ENCODE measurements around the gene PSMD9.
"Not testable (repeated sequence)": the region's sequence is repeated elsewhere in the genome, so short reads cannot be mapped to it uniquely, and the experiment has no call there.

The PSMD9 gene

DNA sequence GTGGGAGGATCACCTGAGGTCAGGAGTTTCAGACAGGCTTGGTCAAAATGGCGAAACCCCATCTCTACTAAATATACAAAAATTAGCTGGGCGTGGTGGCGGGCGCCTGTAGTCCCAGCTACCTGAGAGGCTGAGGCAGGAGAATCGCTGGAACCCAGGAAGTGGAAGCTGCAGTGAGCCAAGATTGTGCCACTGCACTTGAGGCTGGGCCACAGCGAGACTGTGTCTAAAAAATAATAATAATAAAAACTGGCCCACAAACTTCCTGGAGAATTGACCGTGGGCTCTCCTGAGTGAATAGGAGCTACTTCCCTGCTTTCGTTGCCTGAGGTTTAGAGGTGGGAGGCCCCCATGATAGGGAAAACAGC is 12.5 kb upstream of the PSMD9 start:
- H3K4me3 ChIP-seq (ENCODE audit: low read length); H3K27ac ChIP-seq (ENCODE audit: low read length); H3K27me3 ChIP-seq (ENCODE audit: control insufficient read depth, insufficient read depth, low read length); H3K9me3 ChIP-seq (ENCODE audit: control insufficient read depth, low read depth, low read length); H3K9ac ChIP-seq (ENCODE audit: low read length); H3K4me1 ChIP-seq (ENCODE audit: control insufficient read depth, low read depth, low read length); H3K36me3 ChIP-seq (ENCODE audit: control insufficient read depth, low read depth, low read length): not testable (repeated sequence)

DNA sequence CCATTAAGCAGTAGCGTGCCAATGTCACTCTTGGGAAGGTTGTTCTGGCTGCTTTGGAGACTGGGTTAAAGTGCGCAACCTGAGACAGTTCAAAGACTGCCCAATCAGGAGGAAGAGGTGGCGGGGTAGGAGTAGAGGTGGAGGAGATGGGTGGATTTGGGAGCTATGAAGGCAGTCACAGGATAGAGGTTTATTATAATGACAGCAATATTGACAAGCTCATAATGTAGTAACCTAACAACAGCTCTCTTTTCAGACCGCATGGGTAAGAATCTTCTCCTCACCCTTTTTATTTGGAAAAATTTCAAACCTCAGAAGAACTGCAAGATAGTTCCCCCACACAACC is 5.3 kb upstream of the PSMD9 start:
- H3K4me1 ChIP-seq (ENCODE audit: control insufficient read depth, low read depth, low read length): peaks cover 3% of the 10 kb centered on the region
- peaks cover 10% of the 10 kb centered on the region for H3K27me3 ChIP-seq (ENCODE audit: control insufficient read depth, insufficient read depth, low read length)
- H3K36me3 ChIP-seq (ENCODE audit: control insufficient read depth, low read depth, low read length): no peaks in the 10 kb centered on the region
- H3K9me3 ChIP-seq (ENCODE audit: control insufficient read depth, low read depth, low read length): no peaks in the 10 kb centered on the region
- no peak overlapping the region for H3K9ac ChIP-seq (ENCODE audit: low read length)
- H3K27ac ChIP-seq (ENCODE audit: low read length): no peak overlapping the region
- H3K4me3 ChIP-seq (ENCODE audit: low read length): no peak overlapping the region

DNA sequence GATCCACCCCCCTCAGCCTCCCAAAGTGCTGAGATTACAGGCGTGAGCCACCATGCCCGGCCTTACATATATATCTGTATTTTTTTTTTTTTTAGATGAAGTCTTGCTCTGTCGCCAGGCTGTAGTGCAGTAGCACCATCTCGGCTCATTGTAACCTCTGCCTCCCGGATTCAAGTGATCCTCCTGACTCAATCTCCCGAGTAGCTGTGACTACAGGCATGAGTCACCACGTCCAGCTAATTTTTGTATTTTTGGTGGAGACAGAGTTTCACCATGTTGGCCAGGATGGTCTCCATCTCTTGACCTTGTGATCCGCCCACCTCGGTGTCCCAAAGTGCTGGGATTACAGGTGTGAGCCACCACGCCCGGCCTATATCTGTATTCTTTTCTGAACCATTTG is 3.5 kb upstream of the PSMD9 start:
- H3K27me3 ChIP-seq (ENCODE audit: control insufficient read depth, insufficient read depth, low read length); H3K36me3 ChIP-seq (ENCODE audit: control insufficient read depth, low read depth, low read length); H3K4me3 ChIP-seq (ENCODE audit: low read length); H3K27ac ChIP-seq (ENCODE audit: low read length); H3K9ac ChIP-seq (ENCODE audit: low read length); H3K9me3 ChIP-seq (ENCODE audit: control insufficient read depth, low read depth, low read length); H3K4me1 ChIP-seq (ENCODE audit: control insufficient read depth, low read depth, low read length): not testable (repeated sequence)

DNA sequence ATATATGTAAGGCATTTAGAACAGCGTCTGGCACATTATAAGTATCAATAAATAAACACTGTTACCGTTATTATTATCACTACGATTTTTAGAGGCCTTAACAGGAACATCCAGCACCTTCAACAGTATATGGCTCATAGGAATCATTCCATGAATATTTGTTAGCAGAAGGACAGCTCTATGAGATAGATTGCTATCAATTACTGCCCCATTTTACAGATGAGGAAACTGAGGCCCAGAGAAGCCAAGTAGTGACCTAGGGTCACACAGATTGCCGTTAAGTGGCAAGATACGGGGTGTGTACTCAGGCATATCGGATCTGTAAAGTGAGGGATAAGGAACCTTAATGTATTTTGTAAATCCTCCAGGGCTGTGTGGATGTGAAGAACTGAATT is 510 bp upstream of the PSMD9 start:
- Histone ChIP-seq H3K9me3 (ENCODE audit: control insufficient read depth, low read depth, low read length) (no peaks in the 10 kb centered on the region), H3K36me3 (ENCODE audit: control insufficient read depth, low read depth, low read length) (no peaks in the 10 kb centered on the region), H3K9ac (ENCODE audit: low read length) (no peak overlapping the region), H3K27ac (ENCODE audit: low read length) (no peak overlapping the region), H3K27me3 (ENCODE audit: control insufficient read depth, insufficient read depth, low read length) (peaks cover 10% of the 10 kb centered on the region), H3K4me3 (ENCODE audit: low read length) (peak overlapping the region; percentile 74), H3K4me1 (ENCODE audit: control insufficient read depth, low read depth, low read length) (peaks cover 3% of the 10 kb centered on the region)

DNA sequence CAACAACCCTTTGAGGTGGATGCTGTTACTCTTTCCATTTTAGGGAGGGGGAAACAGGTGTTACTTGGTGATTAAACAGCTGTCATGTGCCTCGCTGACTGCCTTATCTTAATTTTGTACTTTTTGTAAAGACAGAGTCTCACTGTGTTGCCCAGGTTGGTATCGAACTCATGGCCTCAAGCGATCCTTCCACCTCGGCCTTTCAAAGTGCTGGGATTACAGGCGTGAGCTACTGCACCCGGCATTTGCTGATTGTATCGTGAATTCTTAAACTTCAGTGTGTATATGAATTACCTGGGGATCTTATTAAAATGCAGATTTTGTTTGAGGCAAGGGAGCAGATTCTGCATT is 659 bp downstream of the PSMD9 start:
- no peaks in the 10 kb centered on the region for H3K4me1 ChIP-seq (ENCODE audit: control insufficient read depth, low read depth, low read length)
- peak overlapping the region; percentile 74 for H3K4me3 ChIP-seq (ENCODE audit: low read length)
- no peak overlapping the region for H3K27ac ChIP-seq (ENCODE audit: low read length)
- no peaks in the 10 kb centered on the region for H3K9me3 ChIP-seq (ENCODE audit: control insufficient read depth, low read depth, low read length)
- no peaks in the 10 kb centered on the region for H3K36me3 ChIP-seq (ENCODE audit: control insufficient read depth, low read depth, low read length)
- H3K27me3 ChIP-seq (ENCODE audit: control insufficient read depth, insufficient read depth, low read length): peaks cover 10% of the 10 kb centered on the region
- H3K9ac ChIP-seq (ENCODE audit: low read length): peak overlapping the region; percentile 45

DNA sequence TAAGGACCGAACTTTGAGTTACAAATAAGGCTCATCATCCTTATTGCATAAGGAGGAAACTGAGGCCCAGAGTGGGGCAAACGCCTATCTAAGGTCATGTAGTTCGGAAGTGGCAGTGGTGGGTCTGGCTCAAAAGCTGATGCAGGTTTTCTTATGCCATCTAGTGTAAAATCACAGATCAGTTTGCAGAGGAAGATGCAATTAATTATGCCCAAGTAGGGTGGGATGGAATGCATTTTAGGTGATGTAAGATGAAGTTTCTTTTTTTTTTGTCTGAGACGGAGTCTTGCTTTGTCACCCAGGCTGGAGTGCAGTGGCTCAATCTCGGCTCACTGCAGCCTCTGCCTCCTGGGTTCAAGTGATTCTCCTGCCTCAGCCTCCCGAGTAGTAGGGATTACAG is 1.1 kb downstream of the PSMD9 start:
- not testable (repeated sequence) for H3K4me1 ChIP-seq (ENCODE audit: control insufficient read depth, low read depth, low read length); H3K27ac ChIP-seq (ENCODE audit: low read length); H3K27me3 ChIP-seq (ENCODE audit: control insufficient read depth, insufficient read depth, low read length); H3K9me3 ChIP-seq (ENCODE audit: control insufficient read depth, low read depth, low read length); H3K36me3 ChIP-seq (ENCODE audit: control insufficient read depth, low read depth, low read length)
- Histone ChIP-seq H3K9ac (ENCODE audit: low read length) (peak overlapping the region; percentile 45), H3K4me3 (ENCODE audit: low read length) (peak overlapping the region; percentile 74)

DNA sequence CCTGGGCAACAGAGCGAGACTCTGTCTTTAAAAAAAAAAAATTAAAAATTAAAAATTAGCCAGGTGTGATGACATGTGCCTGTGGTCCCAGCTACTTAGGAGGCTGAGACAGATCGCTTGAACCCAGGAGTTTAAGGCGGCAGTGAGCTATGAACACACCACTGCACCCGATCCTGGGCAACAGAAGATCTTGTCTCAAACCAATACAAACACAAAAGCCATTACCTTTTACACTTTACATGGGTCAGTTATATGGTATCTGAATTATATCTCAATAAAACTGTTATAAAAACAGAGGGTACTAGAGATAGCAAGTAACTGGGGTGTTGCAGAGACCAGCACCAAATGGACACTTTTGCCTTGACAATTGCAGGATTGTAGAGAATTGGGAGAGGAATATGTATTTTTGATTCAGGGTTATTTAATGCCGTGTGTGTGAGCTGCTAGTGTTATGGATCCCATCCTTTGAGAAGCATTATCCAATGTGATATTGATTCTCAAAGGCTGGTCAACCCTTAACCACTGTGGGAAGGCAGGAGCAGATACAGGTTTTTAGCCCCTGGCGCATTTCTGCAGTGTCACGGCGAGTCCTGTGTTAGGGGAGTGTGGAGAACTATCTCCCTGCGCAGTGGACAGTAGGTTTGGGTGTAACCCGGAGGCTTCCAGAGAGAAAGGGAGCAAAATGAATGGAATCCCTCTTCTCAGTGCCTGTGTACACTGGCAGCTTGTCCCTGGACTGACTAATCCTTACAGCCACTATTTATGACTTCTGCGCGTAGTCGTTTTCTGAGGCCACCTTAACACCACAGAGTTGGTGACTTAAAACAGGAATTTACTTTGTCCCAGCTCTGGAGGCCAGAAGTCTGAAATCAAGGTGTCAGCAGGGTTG is 4.3 kb downstream of the PSMD9 start:
- Histone ChIP-seq H3K4me3 (ENCODE audit: low read length) (no peak overlapping the region), H3K27ac (ENCODE audit: low read length) (no peak overlapping the region), H3K4me1 (ENCODE audit: control insufficient read depth, low read depth, low read length) (no peaks in the 10 kb centered on the region), H3K9ac (ENCODE audit: low read length) (no peak overlapping the region), H3K27me3 (ENCODE audit: control insufficient read depth, insufficient read depth, low read length) (peaks cover 2% of the 10 kb centered on the region), H3K36me3 (ENCODE audit: control insufficient read depth, low read depth, low read length) (peaks cover 4% of the 10 kb centered on the region), H3K9me3 (ENCODE audit: control insufficient read depth, low read depth, low read length) (no peaks in the 10 kb centered on the region)

DNA sequence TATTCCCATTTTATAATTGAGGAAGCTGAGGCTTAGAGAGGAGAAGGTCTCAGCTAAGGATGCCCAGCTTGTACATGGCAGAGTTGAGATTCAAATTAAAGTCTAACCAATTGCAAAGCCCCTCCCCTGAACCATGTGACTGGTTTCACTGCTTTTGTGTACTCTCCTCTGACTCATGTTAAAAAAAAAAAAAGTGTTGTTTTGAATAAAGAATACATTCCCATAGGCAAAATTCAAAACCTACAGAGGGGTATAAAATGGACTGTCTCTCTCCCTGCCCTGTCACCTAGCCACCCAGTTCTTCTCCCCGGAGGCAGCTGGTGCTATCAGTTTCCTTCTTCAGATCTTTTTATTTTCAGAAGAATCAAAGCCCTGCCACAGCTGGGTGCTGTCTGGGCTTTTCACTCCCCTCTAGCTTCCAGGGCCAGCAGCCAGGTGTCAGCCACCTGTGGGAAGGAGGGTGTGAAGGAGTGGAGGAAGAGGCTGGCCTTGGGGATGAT is 5.4 kb downstream of the PSMD9 start:
- Histone ChIP-seq H3K4me3 (ENCODE audit: low read length) (no peak overlapping the region), H3K4me1 (ENCODE audit: control insufficient read depth, low read depth, low read length) (no peaks in the 10 kb centered on the region), H3K9ac (ENCODE audit: low read length) (no peak overlapping the region), H3K9me3 (ENCODE audit: control insufficient read depth, low read depth, low read length) (no peaks in the 10 kb centered on the region), H3K36me3 (ENCODE audit: control insufficient read depth, low read depth, low read length) (peaks cover 4% of the 10 kb centered on the region), H3K27ac (ENCODE audit: low read length) (no peak overlapping the region), H3K27me3 (ENCODE audit: control insufficient read depth, insufficient read depth, low read length) (no peaks in the 10 kb centered on the region)

DNA sequence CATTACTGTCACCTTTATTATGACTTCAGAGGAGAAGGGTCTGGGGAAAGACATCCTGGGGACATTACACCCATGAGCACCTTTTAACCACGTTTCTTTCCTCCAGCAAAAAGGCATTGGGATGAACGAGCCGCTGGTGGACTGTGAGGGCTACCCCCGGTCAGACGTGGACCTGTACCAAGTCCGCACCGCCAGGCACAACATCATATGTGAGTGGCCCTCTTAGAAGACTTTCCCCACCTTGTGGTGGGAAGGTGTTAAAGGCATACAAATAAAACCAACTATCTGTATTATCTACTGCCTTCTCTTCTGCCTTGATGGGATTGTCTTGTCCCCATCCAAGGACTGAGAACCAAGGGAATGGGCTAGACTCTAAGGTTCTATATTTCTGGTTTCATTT is 6.0 kb downstream of the PSMD9 start:
- Histone ChIP-seq H3K27me3 (ENCODE audit: control insufficient read depth, insufficient read depth, low read length) (no peaks in the 10 kb centered on the region), H3K9me3 (ENCODE audit: control insufficient read depth, low read depth, low read length) (no peaks in the 10 kb centered on the region), H3K27ac (ENCODE audit: low read length) (no peak overlapping the region), H3K36me3 (ENCODE audit: control insufficient read depth, low read depth, low read length) (peaks cover 11% of the 10 kb centered on the region), H3K4me3 (ENCODE audit: low read length) (no peak overlapping the region), H3K9ac (ENCODE audit: low read length) (no peak overlapping the region), H3K4me1 (ENCODE audit: control insufficient read depth, low read depth, low read length) (no peaks in the 10 kb centered on the region)

DNA sequence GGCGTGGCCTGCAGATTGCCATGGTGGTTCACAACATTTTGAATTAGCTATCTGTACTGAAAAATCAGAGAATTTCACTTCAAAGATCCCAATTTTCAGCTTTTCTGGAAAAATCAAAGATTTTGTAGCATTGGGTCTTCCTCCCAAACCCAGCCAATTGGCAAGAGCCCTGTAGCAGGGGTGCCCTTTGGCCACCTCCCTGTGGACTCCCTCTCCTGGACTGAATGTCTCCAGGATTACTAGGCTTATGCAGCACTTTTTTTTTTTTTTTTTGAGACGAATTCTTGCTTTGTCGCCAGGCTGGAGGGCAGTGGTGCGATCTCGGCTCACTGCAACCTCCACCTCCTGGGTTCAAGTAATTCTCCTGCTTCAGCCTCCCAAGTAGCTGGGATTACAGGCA is 9.7 kb downstream of the PSMD9 start:
- Histone ChIP-seq H3K9ac (ENCODE audit: low read length) (no peak overlapping the region), H3K27me3 (ENCODE audit: control insufficient read depth, insufficient read depth, low read length) (no peaks in the 10 kb centered on the region), H3K4me1 (ENCODE audit: control insufficient read depth, low read depth, low read length) (no peaks in the 10 kb centered on the region), H3K36me3 (ENCODE audit: control insufficient read depth, low read depth, low read length) (peaks cover 17% of the 10 kb centered on the region), H3K27ac (ENCODE audit: low read length) (no peak overlapping the region), H3K4me3 (ENCODE audit: low read length) (no peak overlapping the region), H3K9me3 (ENCODE audit: control insufficient read depth, low read depth, low read length) (no peaks in the 10 kb centered on the region)

DNA sequence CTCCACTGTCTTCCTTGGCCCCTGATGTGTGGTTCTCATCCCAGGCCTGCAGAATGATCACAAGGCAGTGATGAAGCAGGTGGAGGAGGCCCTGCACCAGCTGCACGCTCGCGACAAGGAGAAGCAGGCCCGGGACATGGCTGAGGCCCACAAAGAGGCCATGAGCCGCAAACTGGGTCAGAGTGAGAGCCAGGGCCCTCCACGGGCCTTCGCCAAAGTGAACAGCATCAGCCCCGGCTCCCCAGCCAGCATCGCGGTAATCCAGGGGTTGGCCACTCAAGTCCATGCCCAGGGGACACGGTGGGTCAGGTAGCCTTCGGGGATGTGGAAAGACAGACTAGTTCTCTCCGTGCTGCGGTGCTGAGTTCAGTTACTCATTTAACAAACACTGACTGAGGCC is 11.0 kb downstream of the PSMD9 start:
- no peak overlapping the region for H3K27ac ChIP-seq (ENCODE audit: low read length)
- no peaks in the 10 kb centered on the region for H3K4me1 ChIP-seq (ENCODE audit: control insufficient read depth, low read depth, low read length)
- H3K36me3 ChIP-seq (ENCODE audit: control insufficient read depth, low read depth, low read length): peaks cover 17% of the 10 kb centered on the region
- no peak overlapping the region for H3K4me3 ChIP-seq (ENCODE audit: low read length)
- H3K27me3 ChIP-seq (ENCODE audit: control insufficient read depth, insufficient read depth, low read length): no peaks in the 10 kb centered on the region
- no peak overlapping the region for H3K9ac ChIP-seq (ENCODE audit: low read length)
- H3K9me3 ChIP-seq (ENCODE audit: control insufficient read depth, low read depth, low read length): no peaks in the 10 kb centered on the region

DNA sequence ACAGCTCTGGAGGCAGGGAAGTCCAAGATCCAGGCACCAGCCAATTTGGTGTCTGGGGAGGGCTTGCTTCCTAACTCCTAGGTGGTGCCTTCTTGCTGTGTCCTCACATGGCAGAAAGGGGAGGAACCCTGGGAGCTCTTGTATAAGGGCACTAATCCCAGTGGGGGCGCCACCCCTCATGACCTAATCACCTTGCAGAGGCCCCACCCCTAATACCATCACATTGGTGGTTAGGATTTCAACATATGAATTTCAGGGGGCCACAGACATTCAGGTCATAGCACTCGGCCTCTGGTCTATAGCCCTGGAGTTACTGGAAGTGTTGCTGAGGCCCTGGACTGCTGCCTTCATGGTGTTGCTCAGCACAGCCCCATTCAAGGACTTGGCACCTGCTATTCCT is 14.6 kb downstream of the PSMD9 start:
- Histone ChIP-seq H3K36me3 (ENCODE audit: control insufficient read depth, low read depth, low read length) (peaks cover 24% of the 10 kb centered on the region), H3K9me3 (ENCODE audit: control insufficient read depth, low read depth, low read length) (no peaks in the 10 kb centered on the region), H3K27ac (ENCODE audit: low read length) (no peak overlapping the region), H3K9ac (ENCODE audit: low read length) (no peak overlapping the region), H3K4me1 (ENCODE audit: control insufficient read depth, low read depth, low read length) (no peaks in the 10 kb centered on the region), H3K27me3 (ENCODE audit: control insufficient read depth, insufficient read depth, low read length) (no peaks in the 10 kb centered on the region), H3K4me3 (ENCODE audit: low read length) (no peak overlapping the region)

Data from iPS-18a (cell line).